C1 segment of cervical spinal cord (tissue), 14 donors: ENCODE measurements around the gene WDR48.

Experiments used
- DNase-seq, 14 donors: peaks; one replicate each; lab custom pipeline; 2025; lab: John Stamatoyannopoulos, UW

WDR48 gene

GRCh38 chr3:39101022-39101689, 49.3 kb downstream of the WDR48 start:
- no peak for DNase-seq

GRCh38 chr3:39102504-39103323, 50.9 kb downstream of the WDR48 start:
- DNase-seq: no peak

- DNase-seq: no peak
These were observed 51.5 kb downstream of the WDR48 start for GRCh38 chr3:39103324-39103693.

GRCh38 chr3:39103791-39104552, 52.2 kb downstream of the WDR48 start:
- DNase-seq: no peak

GRCh38 chr3:39104961-39105686, 53.3 kb downstream of the WDR48 start:
- DNase-seq: no peak

- DNase-seq: no peak
These were observed 53.9 kb downstream of the WDR48 start for GRCh38 chr3:39105687-39106063.

- DNase-seq: no peak
These were observed 54.5 kb downstream of the WDR48 start for GRCh38 chr3:39106281-39106811.

GRCh38 chr3:39106851-39107387, 55.1 kb downstream of the WDR48 start:
- DNase-seq: peak in 4 of 14 donors; percentile 64 to 79 (median 66)

GRCh38 chr3:39107388-39108199, 55.8 kb downstream of the WDR48 start, which contains the start of the genes GORASP1 and TTC21A:
Gene GORASP1, minus strand, starts transcription at chr3:39107627. Its CDS starts 86 bp downstream, at chr3:39107541.
Gene TTC21A, plus strand, starts transcription at chr3:39107680. Its CDS starts 158 bp downstream, at chr3:39107838.
- DNase-seq: peak; percentile 8 to 91 (median 87)

GRCh38 chr3:39108200-39108710, 56.4 kb downstream of the WDR48 start:
- no peak for DNase-seq

GRCh38 chr3:39109086-39109485, 57.3 kb downstream of the WDR48 start:
- no peak for DNase-seq

GRCh38 chr3:39110041-39110639, 58.3 kb downstream of the WDR48 start:
- DNase-seq: no peak

- no peak for DNase-seq
These were observed 60.3 kb downstream of the WDR48 start for GRCh38 chr3:39112113-39112512.

- DNase-seq: no peak
These were observed 60.7 kb downstream of the WDR48 start for GRCh38 chr3:39112535-39112934.

GRCh38 chr3:39113291-39113690, 61.5 kb downstream of the WDR48 start:
- no peak for DNase-seq

GRCh38 chr3:39114456-39114855, 62.6 kb downstream of the WDR48 start:
- DNase-seq: no peak

GRCh38 chr3:39115870-39116269, 64.1 kb downstream of the WDR48 start:
- no peak for DNase-seq

GRCh38 chr3:39118079-39118478, 66.3 kb downstream of the WDR48 start:
- DNase-seq: no peak

GRCh38 chr3:39118931-39119660, 67.3 kb downstream of the WDR48 start:
- DNase-seq: no peak
